GM20431 (cell line): Measurements from ENCODE around the gene CENPN.

Experiments used
- in situ Hi-C: fragments of 300-500 bp; cut with MseI, MboI; formaldehyde crosslinking; loops from one replicate; pipeline ENCODE4 v1.15.0; 2020; ENCODE audit warnings: low sequenced_read_pairs; ENCODE audit not compliant: unreplicated experiment

Gene CENPN

GRCh38 chr16:81073560-81074330, 66.7 kb downstream of the CENPN start:
- in situ Hi-C loops, result no loop called here

GRCh38 chr16:81076566-81077075, 69.6 kb downstream of the CENPN start:
- in situ Hi-C loops, result no loop called here

GRCh38 chr16:81077076-81077940, 70.3 kb downstream of the CENPN start, which contains the start of gene C16orf46:
Gene C16orf46, minus strand, starts transcription at chr16:81077238. Its CDS starts 13,283 bp downstream, at chr16:81063955.
- in situ Hi-C loops, result no loop called here

GRCh38 chr16:81080233-81080632, 73.2 kb downstream of the CENPN start:
- in situ Hi-C loops, result no loop called here

GRCh38 chr16:81081014-81081413, 74.0 kb downstream of the CENPN start:
- in situ Hi-C loops, result no loop called here
